Spleen (tissue), 7 donors: ENCODE data around the gene NATD1.

Experiments
- POLR2A ChIP-seq, 3 donors: fragments of 450-650 bp; IDR thresholded peaks; one replicate each; pipeline ENCODE4 v1.5.1; 2017; ENCODE audit warnings: antibody characterized with exemption in 3 of 3, mild to moderate bottlenecking in 1 of 3
- POLR2AphosphoS5 ChIP-seq, 3 donors: sonication (generic); formaldehyde crosslinking; IDR thresholded peaks; one replicate each; pipeline ENCODE4 v1.5.1; 2017; ENCODE audit warnings: antibody characterized with exemption in 3 of 3
- TF ChIP-seq, protein P1 (sequence below), 11 experiments: fragments of 200-600 bp in 7 of 11; fragments of 450-650 bp in 4 of 11; sonication (generic) in 4 of 11; IDR thresholded peaks in 8 of 11; conservative IDR thresholded peaks in 3 of 11; 1 replicate in 7 of 11; 2 replicates in 4 of 11; pipeline versions ENCODE4 v1.4.0 to v1.8.0; 2016 to 2021; ENCODE audit warnings: antibody characterized with exemption in 11 of 11, inconsistent platforms in 4 of 11, mild to moderate bottlenecking in 1 of 11
- donor health status: DM: no; HTN: no; CAD: no; lungs with moderate emphysema.
- donor health status: DM: no; HTN: no; CAD: no.
- donor health status: DM: no; HTN: no; CAD: no.

- TF ChIP-seq, protein P1, sequence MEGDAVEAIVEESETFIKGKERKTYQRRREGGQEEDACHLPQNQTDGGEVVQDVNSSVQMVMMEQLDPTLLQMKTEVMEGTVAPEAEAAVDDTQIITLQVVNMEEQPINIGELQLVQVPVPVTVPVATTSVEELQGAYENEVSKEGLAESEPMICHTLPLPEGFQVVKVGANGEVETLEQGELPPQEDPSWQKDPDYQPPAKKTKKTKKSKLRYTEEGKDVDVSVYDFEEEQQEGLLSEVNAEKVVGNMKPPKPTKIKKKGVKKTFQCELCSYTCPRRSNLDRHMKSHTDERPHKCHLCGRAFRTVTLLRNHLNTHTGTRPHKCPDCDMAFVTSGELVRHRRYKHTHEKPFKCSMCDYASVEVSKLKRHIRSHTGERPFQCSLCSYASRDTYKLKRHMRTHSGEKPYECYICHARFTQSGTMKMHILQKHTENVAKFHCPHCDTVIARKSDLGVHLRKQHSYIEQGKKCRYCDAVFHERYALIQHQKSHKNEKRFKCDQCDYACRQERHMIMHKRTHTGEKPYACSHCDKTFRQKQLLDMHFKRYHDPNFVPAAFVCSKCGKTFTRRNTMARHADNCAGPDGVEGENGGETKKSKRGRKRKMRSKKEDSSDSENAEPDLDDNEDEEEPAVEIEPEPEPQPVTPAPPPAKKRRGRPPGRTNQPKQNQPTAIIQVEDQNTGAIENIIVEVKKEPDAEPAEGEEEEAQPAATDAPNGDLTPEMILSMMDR (IDR thresholded peaks at IDR 0.05 in 8 of 11, conservative IDR thresholded peaks at IDR 0.05 in 3 of 11) = no peak
- TF ChIP-seq POLR2AphosphoS5 (IDR thresholded peaks at IDR 0.05) = no peak
- no peak for TF ChIP-seq POLR2A (IDR thresholded peaks at IDR 0.05)
These were observed 44.4 kb upstream of the NATD1 start for GRCh38 chr17:21297597-21297996.
